ENCODE measurements around the gene SMYD5.
A peak's percentile ranks its signal among the peaks of the same experiment; 100 is the strongest.
"Not testable (repeated sequence)": the region's sequence is repeated elsewhere in the genome, so short reads cannot be mapped to it uniquely, and the experiment has no call there.

Gene SMYD5

GRCh38 chr2:73214120-73215035 lies at the start of gene SMYD5:
Gene SMYD5 (plus strand): TSS chr2:73214245. CDS start chr2:73214267, 22 bp downstream.
- DNase-seq (ENCODE audit: low read depth in 1 of 2, low spot score in 1 of 2), result peak; percentile 84 to 86

- not testable (repeated sequence) for DNase-seq (ENCODE audit: low read depth in 1 of 2, low spot score in 1 of 2)
These were observed 48.1 kb upstream of the SMYD5 start for GRCh38 chr2:73165978-73166377.

- DNase-seq (ENCODE audit: low read depth in 1 of 2, low spot score in 1 of 2), result not testable (repeated sequence)
These were observed 47.2 kb upstream of the SMYD5 start for GRCh38 chr2:73166813-73167212.

GRCh38 chr2:73168348-73168747 lies 45.7 kb upstream of the SMYD5 start:
- DNase-seq (ENCODE audit: low read depth in 1 of 2, low spot score in 1 of 2), result not testable (repeated sequence)

- not testable (repeated sequence) for DNase-seq (ENCODE audit: low read depth in 1 of 2, low spot score in 1 of 2)
These were observed 43.7 kb upstream of the SMYD5 start for GRCh38 chr2:73170341-73170740.

GRCh38 chr2:73172963-73173362 lies 41.1 kb upstream of the SMYD5 start:
- DNase-seq (ENCODE audit: low read depth in 1 of 2, low spot score in 1 of 2), result peak in 1 of 2 donors; percentile 22

GRCh38 chr2:73173781-73174180 lies 40.3 kb upstream of the SMYD5 start:
- DNase-seq (ENCODE audit: low read depth in 1 of 2, low spot score in 1 of 2), result no peak

- no peak for DNase-seq (ENCODE audit: low read depth in 1 of 2, low spot score in 1 of 2)
These were observed 39.8 kb upstream of the SMYD5 start for GRCh38 chr2:73174244-73174643.

- no peak for DNase-seq (ENCODE audit: low read depth in 1 of 2, low spot score in 1 of 2)
These were observed 38.9 kb upstream of the SMYD5 start for GRCh38 chr2:73174941-73175662.

GRCh38 chr2:73175663-73176204 lies 38.3 kb upstream of the SMYD5 start:
- peak; percentile 41 to 55 for DNase-seq (ENCODE audit: low read depth in 1 of 2, low spot score in 1 of 2)

- no peak for DNase-seq (ENCODE audit: low read depth in 1 of 2, low spot score in 1 of 2)
These were observed 37.7 kb upstream of the SMYD5 start for GRCh38 chr2:73176205-73176880.

GRCh38 chr2:73176881-73177644 lies 37.0 kb upstream of the SMYD5 start:
- DNase-seq (ENCODE audit: low read depth in 1 of 2, low spot score in 1 of 2), result peak; percentile 75 to 79

- DNase-seq (ENCODE audit: low read depth in 1 of 2, low spot score in 1 of 2), result no peak
These were observed 36.3 kb upstream of the SMYD5 start for GRCh38 chr2:73177645-73178255.

- DNase-seq (ENCODE audit: low read depth in 1 of 2, low spot score in 1 of 2), result no peak
These were observed 28.1 kb upstream of the SMYD5 start for GRCh38 chr2:73185965-73186364.

- DNase-seq (ENCODE audit: low read depth in 1 of 2, low spot score in 1 of 2), result no peak
These were observed 26.5 kb upstream of the SMYD5 start for GRCh38 chr2:73187549-73187948.

GRCh38 chr2:73197579-73197978 lies 16.5 kb upstream of the SMYD5 start:
- no peak for DNase-seq (ENCODE audit: low read depth in 1 of 2, low spot score in 1 of 2)

GRCh38 chr2:73200281-73200680 lies 13.8 kb upstream of the SMYD5 start:
- not testable (repeated sequence) for DNase-seq (ENCODE audit: low read depth in 1 of 2, low spot score in 1 of 2)

- no peak for DNase-seq (ENCODE audit: low read depth in 1 of 2, low spot score in 1 of 2)
These were observed 11.6 kb upstream of the SMYD5 start, which contains the start of gene NOTO for GRCh38 chr2:73202156-73203054. Gene NOTO (plus strand): TSS chr2:73202574. CDS start chr2:73202667, 93 bp downstream.

Data from activated T-helper 1 cell treated with anti-CD3 and anti-CD28 coated beads, Interleukin-2, amount 50 U/mL, for 16 hours (primary cell).